Neural cell (in vitro differentiated cells): ENCODE data around the gene HBQ1. TPM values are rescaled to one million over a fixed set of nuclear protein-coding genes. Genes with fewer than 3 reads are reported as not detected.

Source experiments
- H2AFZ ChIP-seq: fragments of 200-600, 300-800 bp; sonication (generic), shearing (Covaris generic); 2 replicates; pipeline ENCODE4 v1.6.0; 2014; ENCODE audit warnings: low read depth, mild to moderate bottlenecking, antibody characterized with exemption, low read length, moderate library complexity
- H3F3A ChIP-seq: fragments of 200-600 bp; shearing (Covaris generic); 2 replicates; pipeline ENCODE4 v1.6.1; 2016; ENCODE audit warnings: mild to moderate bottlenecking, moderate library complexity, mixed read lengths, antibody characterized with exemption, low read length; ENCODE audit not compliant: insufficient read depth, poor library complexity, severe bottlenecking
- H3K27ac ChIP-seq: fragments of 200-600, 300-800 bp; sonication (generic), shearing (Covaris generic); 2 replicates; pipeline ENCODE4 v1.5.1; 2014; ENCODE audit warnings: mild to moderate bottlenecking, low read length, moderate library complexity
- H3K27me3 ChIP-seq: fragments of 300-800, 200-600 bp; sonication (generic), shearing (Covaris generic); 2 replicates; pipeline ENCODE4 v1.6.0; 2014; ENCODE audit warnings: mild to moderate bottlenecking, low read depth, low read length, moderate library complexity; ENCODE audit not compliant: insufficient read depth
- H3K36me3 ChIP-seq: fragments of 300-800, 200-600 bp; sonication (generic), shearing (Covaris generic); 2 replicates; pipeline ENCODE4 v1.5.1; 2014; ENCODE audit warnings: mild to moderate bottlenecking, antibody characterized with exemption, low read length, moderate library complexity; ENCODE audit not compliant: insufficient read depth
- H3K4me2 ChIP-seq: fragments of 300-800, 200-600 bp; sonication (generic), shearing (Covaris generic); 2 replicates; pipeline ENCODE4 v1.6.0; 2014; ENCODE audit warnings: mild to moderate bottlenecking, low read length
- H3K4me3 ChIP-seq: fragments of 300-800, 200-600 bp; sonication (generic), shearing (Covaris generic); 2 replicates; pipeline ENCODE4 v1.5.1; 2014; ENCODE audit warnings: mild to moderate bottlenecking, low read length, moderate library complexity
- H3K79me2 ChIP-seq: fragments of 200-600 bp; shearing (Covaris generic); replicated peaks from 2 replicates; pipeline ENCODE4 v1.6.0; 2014; ENCODE audit warnings: mild to moderate bottlenecking, low read length, moderate library complexity; ENCODE audit not compliant: insufficient read depth
- H3K9ac ChIP-seq: fragments of 300-800, 200-600 bp; sonication (generic), shearing (Covaris generic); 2 replicates; pipeline ENCODE4 v1.6.1; 2016; ENCODE audit warnings: mild to moderate bottlenecking, low read length, mixed read lengths
- H3K9me2 ChIP-seq: fragments of 200-600 bp; shearing (Covaris generic); 2 replicates; pipeline ENCODE4 v1.6.1; 2016; ENCODE audit warnings: mild to moderate bottlenecking, low read length, mixed read lengths; ENCODE audit not compliant: insufficient read depth
- H3K9me3 ChIP-seq: fragments of 200-600, 300-800 bp; sonication (generic), shearing (Covaris generic); 2 replicates; pipeline ENCODE4 v1.6.1; 2016; ENCODE audit warnings: mild to moderate bottlenecking, mixed run types, low read length, moderate library complexity, mixed read lengths
- H4K20me1 ChIP-seq: fragments of 200-600 bp; shearing (Covaris generic); 2 replicates; pipeline ENCODE4 v1.6.1; 2016; ENCODE audit warnings: mild to moderate bottlenecking, mixed run types; ENCODE audit not compliant: insufficient read depth
- EP300 ChIP-seq: fragments of 450-650 bp; conservative IDR thresholded peaks from 2 replicates; pipeline ENCODE4 v1.6.1; 2014; ENCODE audit warnings: antibody characterized with exemption, mild to moderate bottlenecking, moderate library complexity; ENCODE audit not compliant: poor library complexity, severe bottlenecking
- EZH2 ChIP-seq: fragments of 200-600, 300-800 bp; shearing (Covaris generic), sonication (generic); IDR thresholded peaks from 2 replicates; pipeline ENCODE4 v1.6.1; 2014; ENCODE audit warnings: antibody characterized with exemption, low read length, borderline replicate concordance, mild to moderate bottlenecking; ENCODE audit not compliant: insufficient read depth, poor library complexity, severe bottlenecking
- MXI1 ChIP-seq: fragments of 450-650 bp; conservative IDR thresholded peaks from 2 replicates; pipeline ENCODE4 v1.6.1; 2014; ENCODE audit warnings: antibody characterized with exemption, mild to moderate bottlenecking; ENCODE audit not compliant: poor library complexity, severe bottlenecking
- POLR2AphosphoS5 ChIP-seq: IDR thresholded peaks from 2 replicates; pipeline ENCODE4 v1.6.1; 2012
- RAD21 ChIP-seq: fragments of 450-650 bp; conservative IDR thresholded peaks from 2 replicates; pipeline ENCODE4 v1.6.1; 2014; ENCODE audit warnings: antibody characterized with exemption, mild to moderate bottlenecking, moderate library complexity
- SMC3 ChIP-seq: fragments of 450-650 bp; conservative IDR thresholded peaks from 2 replicates; pipeline ENCODE4 v1.6.1; 2014; ENCODE audit warnings: antibody characterized with exemption, mild to moderate bottlenecking, moderate library complexity; ENCODE audit not compliant: poor library complexity
- TAF1 ChIP-seq: IDR thresholded peaks from 2 replicates; pipeline ENCODE4 v1.6.1; 2012; ENCODE audit warnings: low read depth
- polyA plus RNA-seq: library from polyadenylated mRNA; depleted of rRNA; stranded (reverse); fragments of >200 nt; gene quantifications from 2 replicates; pipeline ENCODE4 v1.2.3, GENCODE V29; 2014
- TF ChIP-seq, protein P1 (sequence below): IDR thresholded peaks from 2 replicates; pipeline ENCODE4 v1.6.1; 2012; ENCODE audit warnings: borderline replicate concordance
- TF ChIP-seq, protein P2 (sequence below): fragments of 450-650 bp; IDR thresholded peaks from 2 replicates; pipeline ENCODE4 v1.5.1; 2014; ENCODE audit warnings: antibody characterized with exemption, mild to moderate bottlenecking, moderate library complexity; ENCODE audit not compliant: poor library complexity, severe bottlenecking

HBQ1 gene
- polyA plus RNA-seq, 1 donor from 2014 or later, result 4.5 TPM

GRCh38 chr16:192686-193085 is 12.4 kb downstream of the HBQ1 start:
- Histone ChIP-seq H3K9ac (no peak overlapping the region), H3K27ac (no peak overlapping the region), H3K79me2 (no peaks in the 10 kb centered on the region), H3K9me3 (no peaks in the 10 kb centered on the region), H3F3A (no peaks in the 10 kb centered on the region), H3K27me3 (no peaks in the 10 kb centered on the region), H4K20me1 (no peaks in the 10 kb centered on the region), H3K36me3 (peaks cover 4% of the 10 kb centered on the region), H3K4me3 (no peak overlapping the region), H3K4me2 (no peak overlapping the region), H2AFZ (no peak overlapping the region), H3K9me2 (no peaks in the 10 kb centered on the region)
- TF ChIP-seq TAF1, result no peak
- TF ChIP-seq POLR2AphosphoS5, result no peak
- no peak for TF ChIP-seq EP300
- TF ChIP-seq RAD21, result no peak
- TF ChIP-seq EZH2, result no peak
- TF ChIP-seq, protein P1, sequence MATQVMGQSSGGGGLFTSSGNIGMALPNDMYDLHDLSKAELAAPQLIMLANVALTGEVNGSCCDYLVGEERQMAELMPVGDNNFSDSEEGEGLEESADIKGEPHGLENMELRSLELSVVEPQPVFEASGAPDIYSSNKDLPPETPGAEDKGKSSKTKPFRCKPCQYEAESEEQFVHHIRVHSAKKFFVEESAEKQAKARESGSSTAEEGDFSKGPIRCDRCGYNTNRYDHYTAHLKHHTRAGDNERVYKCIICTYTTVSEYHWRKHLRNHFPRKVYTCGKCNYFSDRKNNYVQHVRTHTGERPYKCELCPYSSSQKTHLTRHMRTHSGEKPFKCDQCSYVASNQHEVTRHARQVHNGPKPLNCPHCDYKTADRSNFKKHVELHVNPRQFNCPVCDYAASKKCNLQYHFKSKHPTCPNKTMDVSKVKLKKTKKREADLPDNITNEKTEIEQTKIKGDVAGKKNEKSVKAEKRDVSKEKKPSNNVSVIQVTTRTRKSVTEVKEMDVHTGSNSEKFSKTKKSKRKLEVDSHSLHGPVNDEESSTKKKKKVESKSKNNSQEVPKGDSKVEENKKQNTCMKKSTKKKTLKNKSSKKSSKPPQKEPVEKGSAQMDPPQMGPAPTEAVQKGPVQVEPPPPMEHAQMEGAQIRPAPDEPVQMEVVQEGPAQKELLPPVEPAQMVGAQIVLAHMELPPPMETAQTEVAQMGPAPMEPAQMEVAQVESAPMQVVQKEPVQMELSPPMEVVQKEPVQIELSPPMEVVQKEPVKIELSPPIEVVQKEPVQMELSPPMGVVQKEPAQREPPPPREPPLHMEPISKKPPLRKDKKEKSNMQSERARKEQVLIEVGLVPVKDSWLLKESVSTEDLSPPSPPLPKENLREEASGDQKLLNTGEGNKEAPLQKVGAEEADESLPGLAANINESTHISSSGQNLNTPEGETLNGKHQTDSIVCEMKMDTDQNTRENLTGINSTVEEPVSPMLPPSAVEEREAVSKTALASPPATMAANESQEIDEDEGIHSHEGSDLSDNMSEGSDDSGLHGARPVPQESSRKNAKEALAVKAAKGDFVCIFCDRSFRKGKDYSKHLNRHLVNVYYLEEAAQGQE, result no peak

DNA sequence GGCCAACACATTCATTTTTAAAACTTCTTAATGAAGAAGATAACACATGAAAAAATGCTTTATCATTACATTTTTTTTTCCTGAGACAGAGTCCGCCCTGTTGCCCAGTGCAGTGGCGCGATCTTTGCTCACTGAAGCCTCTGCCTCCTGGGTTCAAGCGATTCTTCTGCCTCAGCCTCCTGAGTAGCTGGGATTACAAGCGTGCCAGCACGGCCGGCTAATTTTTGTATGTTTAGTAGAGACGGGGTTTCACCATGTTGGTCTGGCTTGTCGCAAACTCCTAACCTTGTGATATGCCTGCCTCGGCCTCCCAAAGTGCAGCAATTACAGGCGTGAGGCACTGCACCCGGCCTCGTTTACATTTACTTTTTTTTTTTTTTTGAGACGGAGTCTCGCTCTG is 13.2 kb downstream of the HBQ1 start:
- Histone ChIP-seq H3K4me3 (no peak overlapping the region), H3K79me2 (no peaks in the 10 kb centered on the region), H3K36me3 (peaks cover 4% of the 10 kb centered on the region), H3K27ac (no peak overlapping the region), H3K9ac (no peak overlapping the region), H4K20me1 (no peaks in the 10 kb centered on the region), H3K4me2 (no peak overlapping the region), H3K9me2 (no peaks in the 10 kb centered on the region), H2AFZ (no peak overlapping the region), H3F3A (no peaks in the 10 kb centered on the region), H3K9me3 (no peaks in the 10 kb centered on the region), H3K27me3 (no peaks in the 10 kb centered on the region)
- TF ChIP-seq EP300 (no peak), TAF1 (no peak), MXI1 (no peak), POLR2AphosphoS5 (no peak), RAD21 (no peak), EZH2 (no peak), SMC3 (no peak)
- TF ChIP-seq, protein P1, result no peak
- TF ChIP-seq, protein P2, sequence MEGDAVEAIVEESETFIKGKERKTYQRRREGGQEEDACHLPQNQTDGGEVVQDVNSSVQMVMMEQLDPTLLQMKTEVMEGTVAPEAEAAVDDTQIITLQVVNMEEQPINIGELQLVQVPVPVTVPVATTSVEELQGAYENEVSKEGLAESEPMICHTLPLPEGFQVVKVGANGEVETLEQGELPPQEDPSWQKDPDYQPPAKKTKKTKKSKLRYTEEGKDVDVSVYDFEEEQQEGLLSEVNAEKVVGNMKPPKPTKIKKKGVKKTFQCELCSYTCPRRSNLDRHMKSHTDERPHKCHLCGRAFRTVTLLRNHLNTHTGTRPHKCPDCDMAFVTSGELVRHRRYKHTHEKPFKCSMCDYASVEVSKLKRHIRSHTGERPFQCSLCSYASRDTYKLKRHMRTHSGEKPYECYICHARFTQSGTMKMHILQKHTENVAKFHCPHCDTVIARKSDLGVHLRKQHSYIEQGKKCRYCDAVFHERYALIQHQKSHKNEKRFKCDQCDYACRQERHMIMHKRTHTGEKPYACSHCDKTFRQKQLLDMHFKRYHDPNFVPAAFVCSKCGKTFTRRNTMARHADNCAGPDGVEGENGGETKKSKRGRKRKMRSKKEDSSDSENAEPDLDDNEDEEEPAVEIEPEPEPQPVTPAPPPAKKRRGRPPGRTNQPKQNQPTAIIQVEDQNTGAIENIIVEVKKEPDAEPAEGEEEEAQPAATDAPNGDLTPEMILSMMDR, result no peak
